Activated CD8-positive, alpha-beta memory T cell treated with anti-CD3 and anti-CD28 coated beads, Interleukin-2, amount 50 U/mL, for 1 hour (primary cell): ENCODE results near the gene EHD2.
"Not testable (repeated sequence)": the region's sequence is repeated elsewhere in the genome, so short reads cannot be mapped to it uniquely, and the experiment has no call there.

Source experiments
- DNase-seq: peaks from one replicate; pipeline ENCODE4 v3.0.0-alpha.2; 2020; ENCODE audit errors: extremely low read depth

The EHD2 gene

DNA sequence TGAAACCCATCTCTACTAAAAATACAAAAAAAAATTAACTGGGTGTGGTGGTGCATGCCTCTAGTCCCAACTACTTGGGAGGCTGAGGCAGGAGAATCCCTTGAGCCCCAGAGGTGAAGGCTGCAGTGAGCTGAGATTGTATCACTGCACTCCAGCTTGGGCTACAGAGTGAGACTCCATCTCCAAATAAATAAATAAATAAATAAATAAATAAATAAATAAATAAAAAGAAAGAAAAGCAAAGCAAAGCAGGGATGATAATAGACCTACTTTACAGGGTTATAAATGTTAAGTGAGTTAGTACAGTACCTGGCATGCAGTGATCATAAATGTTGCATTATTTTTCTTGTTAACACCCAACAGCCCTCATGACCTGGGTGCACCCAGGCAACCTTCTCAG lies 1.6 kb downstream of the EHD2 start:
- not testable (repeated sequence) for DNase-seq

DNA sequence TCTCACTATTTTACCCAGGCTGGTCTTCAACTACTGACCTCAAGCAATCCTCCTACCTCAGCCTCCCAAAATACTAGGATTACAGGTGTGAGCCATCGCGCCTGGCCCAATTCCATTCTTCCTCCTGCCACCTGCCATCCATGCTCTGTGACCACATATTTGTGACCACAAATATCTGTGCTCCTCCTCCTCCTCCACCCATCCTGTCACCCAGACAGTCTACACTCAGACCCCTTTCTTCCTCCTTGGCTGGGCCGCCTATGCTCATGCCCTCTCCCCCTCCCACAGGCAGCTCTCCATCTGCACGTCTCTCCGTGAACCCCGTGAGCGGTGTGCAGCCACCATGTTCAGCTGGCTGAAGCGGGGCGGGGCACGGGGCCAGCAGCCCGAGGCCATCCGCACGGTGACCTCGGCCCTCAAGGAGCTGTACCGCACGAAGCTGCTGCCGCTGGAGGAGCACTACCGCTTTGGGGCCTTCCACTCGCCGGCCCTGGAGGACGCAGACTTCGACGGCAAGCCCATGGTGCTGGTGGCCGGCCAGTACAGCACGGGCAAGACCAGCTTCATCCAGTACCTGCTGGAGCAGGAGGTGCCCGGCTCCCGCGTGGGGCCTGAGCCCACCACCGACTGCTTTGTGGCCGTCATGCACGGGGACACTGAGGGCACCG lies 3.2 kb downstream of the EHD2 start:
- DNase-seq = no peak

DNA sequence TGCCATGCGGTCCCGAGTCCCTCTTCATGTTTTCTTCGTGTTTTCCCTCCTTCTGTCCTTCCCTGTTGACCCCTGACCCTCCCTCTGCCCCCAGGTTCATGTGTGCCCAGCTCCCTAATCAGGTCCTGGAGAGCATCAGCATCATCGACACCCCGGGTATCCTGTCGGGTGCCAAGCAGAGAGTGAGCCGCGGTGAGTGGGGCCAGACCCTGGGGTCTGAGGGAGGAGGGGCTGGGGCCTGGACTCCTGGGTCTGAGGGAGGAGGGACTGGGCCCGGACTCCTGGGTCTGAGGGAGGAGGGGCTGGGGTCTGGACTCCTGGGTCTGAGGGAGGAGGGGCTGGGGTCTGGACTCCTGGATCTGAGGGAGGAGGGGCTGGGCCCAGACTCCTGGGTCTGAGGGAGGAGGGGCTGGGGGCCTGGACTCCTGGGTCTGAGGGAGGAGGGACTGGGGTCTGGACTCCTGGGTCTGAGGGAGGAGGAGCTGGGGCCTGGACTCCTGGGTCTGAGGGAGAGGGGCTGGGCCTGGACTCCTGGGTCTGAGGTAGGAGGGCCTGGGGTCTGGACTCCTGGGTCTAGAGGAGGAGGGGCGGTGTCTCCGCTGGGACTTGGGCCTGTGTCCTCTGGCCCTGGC lies 5.3 kb downstream of the EHD2 start:
- DNase-seq = not testable (repeated sequence)

DNA sequence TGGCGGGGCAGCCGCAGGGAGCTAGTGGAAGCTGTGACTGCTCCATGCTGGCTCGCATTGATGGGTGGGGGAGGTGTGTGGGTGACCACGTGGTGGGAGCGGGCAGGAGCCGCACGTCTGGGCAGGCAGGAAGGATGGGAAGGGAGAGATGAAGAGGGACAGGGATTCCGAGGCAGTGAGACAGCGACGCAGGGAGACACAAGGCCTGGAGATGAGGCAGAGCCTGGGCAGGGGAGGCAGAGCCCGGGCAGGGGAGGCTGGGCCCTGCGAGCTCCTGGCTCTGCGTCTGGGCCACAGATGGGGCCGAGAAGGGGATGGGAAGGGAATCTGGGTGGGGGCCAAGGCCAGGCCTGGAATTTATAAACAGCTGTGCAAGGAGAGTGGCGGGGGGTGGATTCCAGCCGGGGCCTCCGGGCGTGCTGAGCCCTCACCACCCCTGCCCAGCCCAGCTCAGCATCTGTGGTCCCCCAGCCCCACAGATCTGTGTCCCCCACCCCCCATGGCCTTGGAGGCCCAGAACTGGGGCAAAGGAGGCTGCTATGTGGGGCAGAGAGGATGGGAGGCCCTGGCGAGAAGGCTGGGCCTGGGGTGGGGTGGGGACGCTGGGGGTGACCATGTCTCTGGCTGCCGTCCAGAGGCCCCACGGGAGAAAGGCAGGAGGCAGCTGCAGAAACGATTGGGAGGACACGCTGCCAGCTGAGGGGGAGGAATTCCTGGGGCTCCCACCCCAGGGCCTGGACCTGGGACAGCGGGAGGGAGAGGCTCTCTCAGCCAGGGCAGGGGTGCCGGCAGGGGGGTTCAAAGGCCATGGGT lies 6.0 kb downstream of the EHD2 start:
- no peak for DNase-seq

DNA sequence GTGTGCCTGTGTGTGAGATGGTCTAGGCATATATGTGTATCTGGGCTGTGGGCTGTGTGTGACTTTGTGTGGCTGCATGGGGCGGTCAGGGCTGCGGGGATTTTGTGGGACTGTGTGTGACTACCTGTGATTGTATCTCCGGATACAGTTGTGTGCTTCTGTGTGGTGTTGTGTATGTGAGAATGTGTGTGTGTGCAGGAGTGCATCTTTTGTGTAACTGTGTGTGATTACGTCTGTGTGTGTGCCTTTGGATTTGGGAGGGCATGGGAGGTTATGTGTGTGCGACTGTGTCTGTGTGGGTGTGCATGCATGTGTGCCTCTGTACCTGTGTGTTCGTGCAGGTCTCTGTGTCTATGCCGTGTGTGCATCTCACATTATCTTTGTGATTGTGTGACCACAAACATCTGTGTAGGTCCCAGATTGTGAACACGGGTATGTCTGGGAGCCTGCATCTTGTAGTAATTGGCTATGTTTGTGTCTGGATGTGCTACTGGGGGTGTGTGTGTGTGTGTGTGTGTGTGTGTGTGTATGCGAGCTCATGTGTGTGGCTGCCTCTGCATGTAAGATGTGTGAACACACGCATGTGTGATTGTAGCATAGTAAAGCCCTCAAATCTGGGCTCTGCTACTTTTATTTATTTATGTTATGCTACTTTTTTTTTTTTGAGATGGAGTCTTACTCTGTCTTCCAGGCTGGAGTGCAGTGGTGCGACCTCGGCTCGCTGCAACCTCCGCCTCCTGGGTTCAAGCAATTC lies 7.6 kb downstream of the EHD2 start:
- DNase-seq = no peak

DNA sequence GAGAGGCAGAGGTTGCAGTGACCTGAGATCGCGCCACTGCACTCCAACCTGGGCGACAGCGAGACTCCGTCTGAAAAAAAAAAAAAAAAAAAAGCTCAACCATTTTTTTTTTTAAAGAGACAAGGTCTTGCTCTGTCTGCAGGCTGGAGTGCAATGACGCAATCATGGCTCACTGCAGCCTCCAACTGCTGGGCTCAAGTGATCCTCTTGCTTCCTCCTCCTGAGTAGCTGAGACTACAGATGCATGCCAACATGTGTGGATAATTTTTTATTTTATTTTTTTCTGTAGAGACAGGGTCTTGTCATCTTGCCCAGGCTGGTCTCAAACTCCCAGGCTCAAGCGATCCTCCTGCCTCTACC lies 10.3 kb downstream of the EHD2 start:
- DNase-seq = no peak

DNA sequence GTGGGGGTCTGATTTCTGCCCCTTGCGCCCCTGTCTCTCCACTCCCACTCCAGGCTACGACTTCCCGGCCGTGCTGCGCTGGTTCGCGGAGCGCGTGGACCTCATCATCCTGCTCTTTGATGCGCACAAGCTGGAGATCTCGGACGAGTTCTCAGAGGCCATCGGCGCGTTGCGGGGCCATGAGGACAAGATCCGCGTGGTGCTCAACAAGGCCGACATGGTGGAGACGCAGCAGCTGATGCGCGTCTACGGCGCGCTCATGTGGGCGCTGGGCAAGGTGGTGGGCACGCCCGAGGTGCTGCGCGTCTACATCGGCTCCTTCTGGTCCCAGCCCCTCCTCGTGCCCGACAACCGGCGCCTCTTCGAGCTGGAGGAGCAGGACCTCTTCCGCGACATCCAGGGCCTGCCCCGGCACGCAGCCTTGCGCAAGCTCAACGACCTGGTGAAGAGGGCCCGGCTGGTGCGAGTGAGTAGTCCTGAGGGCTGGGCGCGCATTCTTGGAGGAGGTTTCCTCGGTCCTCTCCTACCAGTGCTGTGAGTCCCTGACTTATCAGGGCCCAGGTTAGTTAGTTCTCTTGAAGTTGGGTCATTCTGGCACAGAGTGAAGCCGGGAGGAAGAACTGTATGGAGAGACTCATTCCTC lies 12.7 kb downstream of the EHD2 start:
- no peak for DNase-seq

DNA sequence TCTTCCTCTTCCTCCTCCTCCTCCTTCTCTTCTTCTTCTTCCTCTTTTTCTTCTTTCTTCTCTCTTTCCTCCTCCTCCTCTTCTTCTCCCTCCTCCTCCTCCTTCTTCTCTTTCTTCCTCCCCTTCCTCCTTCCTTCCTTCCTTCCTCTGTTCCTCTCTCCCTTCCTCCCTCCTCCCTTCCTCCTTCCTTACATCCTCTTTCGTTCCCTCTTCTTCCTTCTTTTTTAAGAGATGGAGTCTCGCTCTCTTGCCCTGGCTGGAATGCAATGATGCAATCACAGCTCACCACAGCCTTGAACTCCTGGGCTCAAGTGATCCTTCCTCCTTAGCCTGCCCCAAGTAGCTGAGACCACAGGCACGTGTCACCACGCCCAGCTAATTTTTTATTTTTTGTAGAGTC lies 13.2 kb downstream of the EHD2 start:
- DNase-seq = no peak

DNA sequence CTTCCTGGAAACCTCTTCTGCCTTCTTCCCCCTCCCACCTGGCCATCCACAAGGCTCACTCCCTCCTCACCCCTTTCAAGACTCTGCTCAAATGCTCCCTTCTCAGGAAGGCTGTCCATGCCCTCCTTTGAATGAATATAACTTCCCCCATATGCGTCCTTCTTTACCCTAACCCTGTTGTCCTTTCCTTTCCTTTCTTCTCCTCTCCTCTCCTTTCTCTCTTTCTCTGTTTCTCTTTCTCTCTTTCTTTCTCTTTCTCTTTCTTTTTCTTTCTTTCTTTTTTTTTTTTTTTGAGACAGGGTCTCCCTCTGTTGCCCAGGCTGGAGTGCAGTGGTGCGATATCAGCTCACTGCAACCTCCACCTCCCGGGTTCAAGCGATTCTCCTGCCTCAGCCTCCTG lies 15.1 kb downstream of the EHD2 start:
- not testable (repeated sequence) for DNase-seq

DNA sequence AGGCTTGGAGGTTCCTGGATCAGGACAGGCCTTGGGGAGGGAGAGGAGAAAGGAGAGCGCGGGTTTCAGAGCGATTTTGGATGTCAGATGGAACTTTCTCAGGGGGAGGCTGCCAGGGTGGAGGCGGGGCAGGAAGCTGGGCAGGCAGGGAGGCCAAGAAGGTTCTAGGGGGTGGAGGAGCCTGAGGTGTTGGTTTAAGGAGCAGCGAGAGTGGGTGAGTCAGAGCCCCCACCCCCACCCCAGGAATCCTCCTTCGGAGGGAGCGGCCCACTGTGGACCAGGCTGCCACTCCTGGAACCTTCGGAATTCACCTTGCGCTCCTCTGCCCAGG lies 16.2 kb downstream of the EHD2 start:
- DNase-seq = no peak

DNA sequence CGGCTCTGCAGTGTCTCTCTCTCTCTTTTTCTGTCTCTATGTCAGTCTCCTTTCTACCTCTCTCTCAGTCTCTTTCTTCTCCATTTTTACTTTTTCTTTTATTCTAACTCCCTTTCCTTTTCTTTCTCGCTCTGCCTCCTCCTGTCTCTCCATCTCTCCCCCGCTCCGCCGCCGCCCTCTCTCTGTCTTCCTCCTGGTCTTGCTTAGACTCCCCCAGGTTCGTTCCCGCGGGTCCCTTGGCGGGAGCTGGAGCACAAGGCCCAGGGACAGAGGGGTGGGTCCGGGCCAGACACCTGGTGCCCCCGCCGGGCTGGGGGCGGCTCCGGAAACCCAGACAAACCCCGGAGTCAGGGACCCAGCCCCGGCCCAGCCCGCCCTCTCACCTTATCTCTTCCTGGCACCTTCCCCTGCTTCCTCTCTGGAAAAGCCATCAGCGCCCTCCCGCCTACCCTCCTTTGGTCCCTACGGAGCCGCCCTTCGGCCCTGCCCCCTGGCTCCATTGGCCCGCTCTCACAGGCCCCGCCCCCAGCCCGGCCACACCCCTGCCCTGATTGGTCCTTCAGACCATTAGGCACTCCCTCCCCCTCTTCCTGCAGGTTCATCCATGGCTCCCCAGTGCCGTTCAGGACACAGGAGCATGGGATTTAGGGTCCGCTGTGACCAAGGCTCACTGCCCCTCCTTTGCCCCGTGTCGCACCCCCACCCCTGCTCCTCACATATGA lies 16.7 kb downstream of the EHD2 start:
- DNase-seq = no peak

DNA sequence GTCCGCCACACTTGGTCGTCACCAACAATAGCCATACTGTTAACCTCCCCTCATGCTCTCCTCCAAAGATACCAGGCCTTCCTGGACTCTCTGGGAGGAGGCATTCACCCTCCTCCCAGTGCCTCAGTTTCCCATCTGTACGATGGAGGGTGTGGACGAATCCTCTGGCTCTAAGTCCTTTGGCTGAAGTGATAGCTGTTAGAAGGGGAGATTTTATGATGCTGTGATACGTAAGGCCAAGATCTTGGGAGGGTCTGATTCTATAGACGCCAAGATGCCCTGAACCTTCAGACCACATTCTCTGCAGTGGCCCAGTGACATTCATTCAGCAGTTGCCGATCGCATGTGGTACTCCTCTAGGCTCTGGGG lies 17.3 kb downstream of the EHD2 start:
- no peak for DNase-seq

DNA sequence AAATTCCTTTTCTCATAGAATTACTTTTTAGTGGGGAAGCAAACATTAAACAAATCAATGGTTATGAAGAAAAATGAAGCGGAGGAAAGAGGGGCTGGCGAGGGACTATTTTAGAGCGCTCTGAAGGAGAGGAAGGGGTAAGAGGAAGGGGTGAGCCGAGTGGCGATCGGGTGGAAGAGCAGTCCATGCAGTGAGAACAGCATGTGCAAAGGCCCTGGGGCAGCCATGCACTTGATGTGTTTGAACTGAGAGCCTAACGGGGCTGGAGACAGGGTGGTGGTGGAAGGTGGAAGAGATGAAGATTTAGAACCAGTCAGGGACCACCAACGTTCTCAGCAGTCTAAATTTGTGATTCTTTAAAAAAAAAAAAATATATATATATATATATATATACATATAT lies 17.7 kb downstream of the EHD2 start:
- no peak for DNase-seq

DNA sequence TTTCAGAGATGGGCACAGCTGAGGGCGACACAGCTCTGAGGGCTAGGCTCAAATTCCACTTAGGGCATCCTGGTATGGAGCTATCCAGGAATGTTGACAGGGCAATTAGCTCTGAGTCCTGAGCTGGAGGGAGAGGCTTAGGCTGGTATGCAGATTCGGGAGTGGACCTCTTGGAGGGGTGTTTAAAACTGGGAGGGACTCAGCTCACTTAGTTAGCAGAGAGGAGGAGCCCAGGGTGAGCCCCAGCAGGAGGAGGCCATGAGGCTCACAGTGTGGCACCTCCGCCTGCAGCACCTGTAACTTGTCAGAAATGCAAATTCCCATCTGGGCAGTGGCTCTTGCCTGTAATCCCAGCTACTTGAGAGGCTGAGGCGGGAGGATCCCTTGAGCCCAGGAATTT lies 21.9 kb downstream of the EHD2 start:
- DNase-seq = no peak

DNA sequence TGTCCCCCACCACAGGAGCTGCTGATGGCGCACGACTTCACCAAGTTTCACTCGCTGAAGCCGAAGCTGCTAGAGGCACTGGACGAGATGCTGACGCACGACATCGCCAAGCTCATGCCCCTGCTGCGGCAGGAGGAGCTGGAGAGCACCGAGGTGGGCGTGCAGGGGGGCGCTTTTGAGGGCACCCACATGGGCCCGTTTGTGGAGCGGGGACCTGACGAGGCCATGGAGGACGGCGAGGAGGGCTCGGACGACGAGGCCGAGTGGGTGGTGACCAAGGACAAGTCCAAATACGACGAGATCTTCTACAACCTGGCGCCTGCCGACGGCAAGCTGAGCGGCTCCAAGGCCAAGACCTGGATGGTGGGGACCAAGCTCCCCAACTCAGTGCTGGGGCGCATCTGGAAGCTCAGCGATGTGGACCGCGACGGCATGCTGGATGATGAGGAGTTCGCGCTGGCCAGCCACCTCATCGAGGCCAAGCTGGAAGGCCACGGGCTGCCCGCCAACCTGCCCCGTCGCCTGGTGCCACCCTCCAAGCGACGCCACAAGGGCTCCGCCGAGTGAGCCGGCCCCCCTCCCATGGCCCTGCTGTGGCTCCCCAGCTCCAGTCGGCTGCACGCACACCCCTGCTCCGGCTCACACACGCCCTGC lies 27.8 kb downstream of the EHD2 start:
- no peak for DNase-seq

DNA sequence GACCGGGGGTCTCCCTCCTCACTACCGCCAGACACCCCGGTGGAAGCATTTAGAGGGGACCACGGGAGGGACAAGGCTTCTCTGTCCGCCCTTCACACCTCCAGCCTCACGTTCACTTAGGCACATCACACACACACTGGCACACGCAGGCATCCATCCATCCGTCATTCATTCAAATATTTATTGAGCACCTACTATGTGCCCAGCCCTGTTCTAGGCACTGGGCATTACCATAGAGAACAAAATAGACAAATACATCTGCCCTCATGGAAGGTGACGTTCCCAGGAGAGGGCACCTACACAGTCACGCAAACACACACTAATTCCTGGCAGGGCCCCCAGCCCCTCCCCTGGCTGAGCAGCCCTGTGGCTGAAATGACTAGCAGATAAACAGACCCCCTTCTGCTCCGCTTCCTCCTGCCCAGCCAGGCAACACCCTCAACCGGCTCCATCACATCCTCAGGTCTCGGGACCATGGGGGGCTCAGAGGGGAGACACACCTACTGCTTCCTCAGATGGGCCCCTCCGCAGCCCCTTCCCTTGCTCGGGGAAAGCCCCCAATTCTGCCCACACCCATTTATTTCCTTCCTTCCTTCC lies 28.4 kb downstream of the EHD2 start:
- DNase-seq = no peak

DNA sequence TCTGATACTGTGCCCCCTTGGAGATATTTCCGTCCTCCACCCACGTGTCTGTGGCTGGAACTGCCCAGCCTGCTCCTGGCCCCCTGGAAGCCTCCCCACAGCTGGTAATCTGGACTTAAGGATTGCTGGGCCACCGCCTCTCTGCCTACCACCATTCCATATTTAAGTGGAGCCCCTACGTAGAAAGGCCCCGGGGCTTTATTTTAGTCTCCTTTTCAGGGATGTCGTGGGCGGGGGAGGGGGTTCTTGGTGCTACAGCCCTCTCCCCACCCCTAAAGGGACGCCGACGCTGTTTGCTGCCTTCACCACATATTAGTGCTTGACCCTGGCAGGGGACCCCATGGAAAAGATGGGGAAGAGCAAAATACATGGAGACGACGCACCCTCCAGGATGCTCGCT lies 29.4 kb downstream of the EHD2 start:
- DNase-seq = no peak

DNA sequence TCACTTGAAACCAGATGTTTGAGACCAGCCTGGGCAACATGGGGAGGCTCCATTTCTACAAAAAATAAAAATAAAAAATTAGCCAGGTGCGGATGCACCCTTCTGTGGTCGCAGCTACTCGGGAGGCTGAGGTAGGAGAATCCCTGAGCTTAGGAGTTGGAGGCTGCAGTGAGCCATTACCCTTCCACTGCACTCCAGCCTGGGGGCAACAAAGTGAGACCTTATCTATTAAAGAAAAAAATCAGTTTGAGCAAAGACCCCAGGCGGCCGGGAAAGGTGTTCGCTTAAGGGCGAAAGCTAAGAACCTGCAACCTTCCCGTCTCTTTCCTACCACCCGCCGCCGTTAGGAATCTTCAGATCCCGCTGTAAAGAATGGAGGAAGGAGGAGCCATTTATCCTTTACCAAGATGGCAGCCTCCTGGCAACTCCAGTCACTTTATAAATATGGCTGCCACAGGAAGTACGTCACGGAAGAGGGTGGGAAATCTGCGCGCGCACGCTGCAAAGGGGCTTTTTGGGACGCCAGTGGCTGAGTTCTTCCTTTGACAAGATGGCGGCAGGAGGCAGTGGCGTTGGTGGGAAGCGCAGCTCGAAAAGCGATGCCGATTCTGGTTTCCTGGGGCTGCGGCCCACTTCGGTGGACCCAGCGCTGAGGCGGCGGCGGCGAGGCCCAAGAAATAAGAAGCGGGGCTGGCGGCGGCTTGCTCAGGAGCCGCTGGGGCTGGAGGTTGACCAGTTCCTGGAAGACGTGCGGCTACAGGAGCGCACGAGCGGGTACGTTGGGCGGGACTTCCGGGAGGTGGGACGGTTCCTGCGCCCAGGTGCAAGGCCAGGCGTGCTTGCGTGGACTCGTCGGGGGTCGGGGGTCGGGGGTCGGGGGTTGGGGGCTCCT lies 32.0 kb downstream of the EHD2 start, which contains the start of gene NOP53:
NOP53 (plus strand) TSS at position 537 of the 892 bp plus-strand sequence; CDS start at position 551, 14 bp downstream.
- peak; percentile 93 for DNase-seq

DNA sequence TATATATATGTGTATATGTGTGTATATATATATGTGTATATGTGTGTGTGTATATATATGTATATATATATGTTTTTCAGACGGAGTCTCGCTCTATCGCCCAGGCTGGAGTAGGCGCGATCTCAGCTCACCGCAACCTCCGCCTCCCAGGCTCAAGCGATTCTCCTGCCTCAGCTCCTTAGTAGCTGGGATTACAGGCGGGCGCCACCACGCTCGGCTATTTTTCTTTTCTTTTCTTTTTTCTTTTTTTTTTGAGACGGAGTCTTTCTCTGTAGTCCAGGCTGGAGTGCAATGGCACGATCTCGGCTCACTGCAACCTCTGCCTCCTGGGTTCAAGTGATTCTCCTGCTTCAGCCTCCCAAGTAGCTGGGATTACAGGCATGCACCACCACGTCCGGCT lies 32.9 kb downstream of the EHD2 start:
- DNase-seq = not testable (repeated sequence)
